ENCODE data around the gene COMMD9. TPM values are rescaled to one million over a fixed set of nuclear protein-coding genes. Genes with fewer than 3 reads are reported as not detected.
A peak's percentile ranks its signal among the peaks of the same experiment; 100 is the strongest.

The COMMD9 gene
- total RNA-seq, 1 donor from 2014 or later: 38.1 TPM

DNA sequence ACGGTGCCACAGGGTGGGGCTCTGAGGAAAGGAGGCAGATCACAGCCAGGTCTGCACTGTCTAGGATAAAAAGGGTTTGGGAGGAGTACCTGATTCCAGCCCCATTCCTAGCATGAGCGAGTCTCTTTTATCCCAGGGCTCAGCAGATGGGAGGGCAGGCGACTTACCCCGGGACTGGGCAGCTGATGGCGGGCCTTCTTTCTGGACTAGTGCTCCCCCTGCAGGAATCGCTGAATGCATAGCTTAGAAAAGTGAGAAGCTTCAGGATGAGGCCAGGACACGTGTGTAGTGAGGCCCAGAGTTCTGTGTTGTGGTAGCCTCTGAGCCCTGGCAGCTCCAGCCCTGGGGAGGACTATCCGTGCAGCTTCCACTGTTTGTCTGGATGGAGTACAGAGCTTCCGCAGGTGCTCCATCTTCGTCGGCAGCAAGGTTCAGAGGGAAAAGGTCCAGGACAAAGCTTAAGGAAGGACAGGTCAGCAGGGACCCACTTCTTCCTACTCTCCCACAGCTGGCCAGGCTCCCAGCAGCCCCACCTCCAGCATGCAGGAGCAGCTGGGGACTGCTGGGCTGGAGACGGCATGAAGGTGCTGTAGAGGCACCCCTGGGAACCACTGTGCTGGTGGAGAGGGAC is 30.4 kb downstream of the COMMD9 start:
- Histone ChIP-seq H3K9ac (ENCODE audit: low read depth in 1 of 3, low read length in 3 of 3) (peak overlapping the region in 1 of 3 donors; percentile 25), H3K27ac (ENCODE audit: low read depth, low read length) (no peak overlapping the region), H3K36me3 (ENCODE audit: control insufficient read depth in 3 of 3, insufficient read depth in 3 of 3, low read length in 3 of 3) (no peaks in the 10 kb centered on the region), H3K27me3 (ENCODE audit: control insufficient read depth in 3 of 3, insufficient read depth in 3 of 3, low read length in 3 of 3) (peaks cover 0 to 9% (median 5%) of the 10 kb centered on the region in 3 donors), H3K9me3 (ENCODE audit: control insufficient read depth in 3 of 3, low read length in 3 of 3) (peaks cover 0 to 3% (median 0%) of the 10 kb centered on the region in 3 donors), H3K4me1 (ENCODE audit: control insufficient read depth in 3 of 3, insufficient read depth in 3 of 3, low read length in 3 of 3) (peaks cover 0 to 7% (median 3%) of the 10 kb centered on the region in 3 donors), H3K4me3 (ENCODE audit: low read length in 3 of 3) (no peak overlapping the region)

DNA sequence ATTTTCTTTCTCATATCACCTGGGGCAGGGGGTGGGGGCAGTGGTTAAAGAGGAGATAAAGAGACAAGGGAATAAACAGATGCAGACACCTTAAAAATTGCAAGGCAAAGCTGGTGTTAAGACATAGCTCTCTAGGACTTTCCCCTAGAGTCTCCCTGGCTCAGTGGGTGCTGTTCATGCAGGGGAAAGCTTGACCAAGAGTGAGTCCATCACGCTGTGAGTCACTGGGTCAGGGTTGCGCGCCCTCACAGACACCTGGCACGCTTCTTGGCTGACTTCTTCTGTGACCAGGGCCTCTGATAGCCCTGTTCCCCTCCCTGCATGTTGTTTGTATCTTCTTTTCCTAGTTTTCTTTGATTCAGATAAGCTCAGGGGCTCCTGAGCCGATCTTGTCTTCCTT is 31.9 kb downstream of the COMMD9 start:
- no peak overlapping the region for H3K27ac ChIP-seq (ENCODE audit: low read depth, low read length)
- H3K4me1 ChIP-seq (ENCODE audit: control insufficient read depth in 3 of 3, insufficient read depth in 3 of 3, low read length in 3 of 3): peaks cover 0 to 7% (median 3%) of the 10 kb centered on the region in 3 donors
- H3K36me3 ChIP-seq (ENCODE audit: control insufficient read depth in 3 of 3, insufficient read depth in 3 of 3, low read length in 3 of 3): no peaks in the 10 kb centered on the region
- H3K27me3 ChIP-seq (ENCODE audit: control insufficient read depth in 3 of 3, insufficient read depth in 3 of 3, low read length in 3 of 3): peaks cover 0 to 9% (median 5%) of the 10 kb centered on the region in 3 donors
- H3K4me3 ChIP-seq (ENCODE audit: low read length in 3 of 3): no peak overlapping the region
- peaks cover 0 to 3% (median 0%) of the 10 kb centered on the region in 3 donors for H3K9me3 ChIP-seq (ENCODE audit: control insufficient read depth in 3 of 3, low read length in 3 of 3)
- H3K9ac ChIP-seq (ENCODE audit: low read depth in 1 of 3, low read length in 3 of 3): no peak overlapping the region

DNA sequence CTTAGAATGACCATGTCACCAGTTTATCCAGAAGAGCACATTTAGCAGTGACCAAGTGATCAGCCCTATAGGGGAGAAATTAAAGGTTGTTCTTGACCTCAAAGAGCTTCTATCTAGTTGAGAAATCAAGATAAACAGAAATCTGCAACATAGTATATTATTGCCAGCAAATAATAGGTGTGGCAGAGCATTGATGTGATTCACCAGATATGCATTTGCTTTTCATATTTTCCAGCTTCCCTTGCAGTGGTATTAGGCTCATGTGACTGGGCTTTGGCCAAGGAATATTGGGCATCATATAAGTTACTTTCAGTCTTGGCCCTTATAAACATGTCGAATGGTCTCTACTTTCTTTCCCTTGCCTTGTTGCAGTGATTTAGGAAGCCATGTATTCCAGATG is 34.5 kb downstream of the COMMD9 start:
- no peak overlapping the region for H3K9ac ChIP-seq (ENCODE audit: low read depth in 1 of 3, low read length in 3 of 3)
- H3K9me3 ChIP-seq (ENCODE audit: control insufficient read depth in 3 of 3, low read length in 3 of 3): peaks cover 3 to 6% (median 3%) of the 10 kb centered on the region in 3 donors

DNA sequence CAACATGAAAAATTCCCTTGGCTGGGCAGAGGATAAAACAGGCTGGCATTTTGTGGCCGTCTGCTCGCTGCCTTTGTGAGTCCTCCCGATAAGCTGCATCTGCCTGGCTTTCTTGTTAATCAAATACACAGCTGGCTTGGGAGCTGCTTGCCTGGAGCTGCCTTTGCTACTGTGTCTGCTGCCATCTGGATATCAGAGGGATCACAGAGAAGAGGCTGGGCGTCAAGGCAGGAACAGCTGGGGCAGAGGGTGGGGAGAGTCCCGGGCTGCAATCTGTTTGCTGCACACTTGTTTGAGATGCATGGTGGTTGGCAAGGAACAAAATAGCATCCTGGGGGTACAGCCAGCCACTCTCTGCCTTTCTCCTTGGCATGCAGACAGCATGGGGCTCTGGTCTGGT is 36.0 kb downstream of the COMMD9 start:
- H3K36me3 ChIP-seq (ENCODE audit: control insufficient read depth in 3 of 3, insufficient read depth in 3 of 3, low read length in 3 of 3): no peaks in the 10 kb centered on the region
- H3K27me3 ChIP-seq (ENCODE audit: control insufficient read depth in 3 of 3, insufficient read depth in 3 of 3, low read length in 3 of 3): peaks cover 0 to 4% (median 0%) of the 10 kb centered on the region in 3 donors
- H3K9ac ChIP-seq (ENCODE audit: low read depth in 1 of 3, low read length in 3 of 3): no peak overlapping the region
- peaks cover 3 to 6% (median 3%) of the 10 kb centered on the region in 3 donors for H3K9me3 ChIP-seq (ENCODE audit: control insufficient read depth in 3 of 3, low read length in 3 of 3)
- H3K4me1 ChIP-seq (ENCODE audit: control insufficient read depth in 3 of 3, insufficient read depth in 3 of 3, low read length in 3 of 3): no peaks in the 10 kb centered on the region
- H3K27ac ChIP-seq (ENCODE audit: low read depth, low read length): no peak overlapping the region
- no peak overlapping the region for H3K4me3 ChIP-seq (ENCODE audit: low read length in 3 of 3)

More for the DNA sequence above, 34.5 kb downstream of the COMMD9 start:
- Histone ChIP-seq H3K4me3 (ENCODE audit: low read length in 3 of 3) (no peak overlapping the region), H3K36me3 (ENCODE audit: control insufficient read depth in 3 of 3, insufficient read depth in 3 of 3, low read length in 3 of 3) (no peaks in the 10 kb centered on the region), H3K27me3 (ENCODE audit: control insufficient read depth in 3 of 3, insufficient read depth in 3 of 3, low read length in 3 of 3) (peaks cover 0 to 5% (median 0%) of the 10 kb centered on the region in 3 donors), H3K4me1 (ENCODE audit: control insufficient read depth in 3 of 3, insufficient read depth in 3 of 3, low read length in 3 of 3) (peaks cover 0 to 7% (median 3%) of the 10 kb centered on the region in 3 donors), H3K27ac (ENCODE audit: low read depth, low read length) (no peak overlapping the region)

DNA sequence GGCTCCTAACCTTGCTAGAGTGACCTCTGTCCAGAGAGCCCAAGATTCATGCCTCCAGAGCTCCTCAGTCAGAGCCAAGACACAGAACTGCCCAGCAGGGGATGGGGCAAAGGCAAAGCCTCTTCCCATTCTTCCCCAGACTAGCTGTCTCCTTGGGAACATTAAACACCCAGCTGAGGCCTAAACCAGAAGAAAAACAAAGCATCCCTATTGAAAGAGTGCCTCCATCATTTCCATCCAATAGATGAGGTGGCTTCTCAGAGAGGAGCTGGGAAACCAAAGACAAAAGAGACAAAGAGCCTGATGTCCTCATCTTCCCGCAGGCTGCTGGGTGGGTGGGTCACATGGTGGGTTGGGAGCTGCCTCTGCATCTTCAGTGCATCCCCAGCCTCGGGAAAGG is 37.4 kb downstream of the COMMD9 start:
- Histone ChIP-seq H3K36me3 (ENCODE audit: control insufficient read depth in 3 of 3, insufficient read depth in 3 of 3, low read length in 3 of 3) (no peaks in the 10 kb centered on the region), H3K9me3 (ENCODE audit: control insufficient read depth in 3 of 3, low read length in 3 of 3) (peaks cover 3 to 6% (median 3%) of the 10 kb centered on the region in 3 donors), H3K4me3 (ENCODE audit: low read length in 3 of 3) (no peak overlapping the region), H3K9ac (ENCODE audit: low read depth in 1 of 3, low read length in 3 of 3) (no peak overlapping the region), H3K27me3 (ENCODE audit: control insufficient read depth in 3 of 3, insufficient read depth in 3 of 3, low read length in 3 of 3) (no peaks in the 10 kb centered on the region), H3K27ac (ENCODE audit: low read depth, low read length) (no peak overlapping the region), H3K4me1 (ENCODE audit: control insufficient read depth in 3 of 3, insufficient read depth in 3 of 3, low read length in 3 of 3) (no peaks in the 10 kb centered on the region)

DNA sequence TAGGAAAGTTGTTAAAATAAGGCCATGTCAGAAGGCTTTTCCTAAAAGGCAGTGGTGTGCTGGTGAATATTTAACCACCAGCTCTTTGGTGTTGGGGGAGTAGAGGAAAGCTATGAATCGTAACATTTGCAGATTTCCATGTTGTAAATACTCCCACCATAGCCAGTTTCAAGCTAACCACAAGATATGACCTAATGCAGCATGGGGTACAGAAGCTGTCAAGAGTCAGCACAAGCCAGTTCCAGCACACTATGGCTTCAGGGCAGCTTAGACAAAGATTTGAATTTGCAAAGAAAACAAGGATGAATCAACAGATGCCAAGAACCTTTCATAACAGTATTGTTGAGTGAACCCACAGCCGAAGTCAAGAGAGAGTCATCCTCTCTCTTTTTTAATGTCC is 40.0 kb downstream of the COMMD9 start:
- Histone ChIP-seq H3K27me3 (ENCODE audit: control insufficient read depth in 3 of 3, insufficient read depth in 3 of 3, low read length in 3 of 3) (peaks cover 0 to 3% (median 0%) of the 10 kb centered on the region in 3 donors), H3K4me1 (ENCODE audit: control insufficient read depth in 3 of 3, insufficient read depth in 3 of 3, low read length in 3 of 3) (no peaks in the 10 kb centered on the region), H3K9me3 (ENCODE audit: control insufficient read depth in 3 of 3, low read length in 3 of 3) (peaks cover 0 to 6% (median 3%) of the 10 kb centered on the region in 3 donors), H3K36me3 (ENCODE audit: control insufficient read depth in 3 of 3, insufficient read depth in 3 of 3, low read length in 3 of 3) (no peaks in the 10 kb centered on the region), H3K9ac (ENCODE audit: low read depth in 1 of 3, low read length in 3 of 3) (no peak overlapping the region), H3K27ac (ENCODE audit: low read depth, low read length) (no peak overlapping the region), H3K4me3 (ENCODE audit: low read length in 3 of 3) (no peak overlapping the region)

DNA sequence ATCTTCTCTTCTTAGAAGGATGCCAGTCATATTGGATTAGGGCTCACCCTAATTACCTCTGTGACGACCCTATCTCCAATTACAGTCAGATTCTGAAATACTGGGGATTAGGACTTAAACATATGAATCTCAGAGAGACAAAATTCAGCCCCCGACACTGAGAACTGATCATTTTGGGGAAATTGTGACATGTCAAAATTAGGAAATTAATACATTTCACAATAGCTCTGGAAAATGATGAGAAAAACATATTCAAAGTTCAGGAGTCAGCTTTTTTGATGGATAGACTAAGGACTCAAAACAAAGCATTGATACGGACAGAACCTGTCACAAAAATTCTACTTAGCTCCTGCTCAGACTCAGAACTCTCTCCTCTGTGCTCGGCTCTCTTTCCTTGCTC is 40.8 kb downstream of the COMMD9 start:
- Histone ChIP-seq H3K9me3 (ENCODE audit: control insufficient read depth in 3 of 3, low read length in 3 of 3) (peaks cover 0 to 6% (median 3%) of the 10 kb centered on the region in 3 donors), H3K36me3 (ENCODE audit: control insufficient read depth in 3 of 3, insufficient read depth in 3 of 3, low read length in 3 of 3) (no peaks in the 10 kb centered on the region), H3K9ac (ENCODE audit: low read depth in 1 of 3, low read length in 3 of 3) (no peak overlapping the region), H3K4me3 (ENCODE audit: low read length in 3 of 3) (no peak overlapping the region), H3K4me1 (ENCODE audit: control insufficient read depth in 3 of 3, insufficient read depth in 3 of 3, low read length in 3 of 3) (no peaks in the 10 kb centered on the region), H3K27me3 (ENCODE audit: control insufficient read depth in 3 of 3, insufficient read depth in 3 of 3, low read length in 3 of 3) (peaks cover 0 to 3% (median 0%) of the 10 kb centered on the region in 3 donors), H3K27ac (ENCODE audit: low read depth, low read length) (no peak overlapping the region)

DNA sequence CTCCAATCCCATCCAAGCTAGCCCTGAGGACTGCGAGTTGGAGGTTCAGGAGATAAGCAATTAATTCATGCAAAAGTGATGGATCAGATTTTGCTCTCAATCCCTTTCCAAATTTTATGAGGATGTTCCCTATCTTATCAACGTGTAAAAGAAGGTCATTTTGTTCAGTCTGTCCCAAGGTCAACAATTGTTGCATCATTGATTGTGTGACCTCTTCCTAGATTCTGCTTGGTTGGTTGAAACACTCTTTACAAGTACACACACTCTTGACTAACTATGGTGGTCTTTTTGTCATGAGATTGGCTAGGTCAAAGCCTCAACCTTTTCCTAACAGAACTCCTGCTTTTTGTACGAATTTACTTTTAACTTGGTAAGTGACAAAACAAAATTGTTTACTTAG is 41.7 kb downstream of the COMMD9 start:
- no peak overlapping the region for H3K9ac ChIP-seq (ENCODE audit: low read depth in 1 of 3, low read length in 3 of 3)
- H3K4me1 ChIP-seq (ENCODE audit: control insufficient read depth in 3 of 3, insufficient read depth in 3 of 3, low read length in 3 of 3): no peaks in the 10 kb centered on the region
- no peak overlapping the region for H3K27ac ChIP-seq (ENCODE audit: low read depth, low read length)
- peaks cover 0 to 3% (median 0%) of the 10 kb centered on the region in 3 donors for H3K27me3 ChIP-seq (ENCODE audit: control insufficient read depth in 3 of 3, insufficient read depth in 3 of 3, low read length in 3 of 3)
- no peaks in the 10 kb centered on the region for H3K36me3 ChIP-seq (ENCODE audit: control insufficient read depth in 3 of 3, insufficient read depth in 3 of 3, low read length in 3 of 3)
- no peak overlapping the region for H3K4me3 ChIP-seq (ENCODE audit: low read length in 3 of 3)
- H3K9me3 ChIP-seq (ENCODE audit: control insufficient read depth in 3 of 3, low read length in 3 of 3): peaks cover 0 to 6% (median 3%) of the 10 kb centered on the region in 3 donors

DNA sequence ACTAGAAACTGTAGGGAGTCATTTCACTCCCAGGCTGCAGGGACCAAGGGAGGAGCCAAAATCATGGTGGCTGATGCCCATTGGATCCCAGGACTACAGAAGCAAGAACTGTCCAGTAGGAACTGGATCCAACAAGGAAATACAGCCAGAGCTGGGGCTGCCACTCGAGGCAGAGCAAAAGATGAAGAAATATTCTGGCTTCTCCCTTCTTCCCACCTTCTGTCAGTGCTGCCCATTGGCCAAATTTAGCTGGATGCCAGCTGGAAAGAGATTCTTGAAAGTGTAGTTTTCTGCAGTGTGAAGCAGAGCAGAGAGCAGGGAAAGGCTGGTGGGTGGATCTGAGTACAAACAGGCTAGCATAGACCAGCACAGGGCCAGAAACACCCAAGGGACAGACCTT is 45.6 kb downstream of the COMMD9 start:
- Histone ChIP-seq H3K27ac (ENCODE audit: low read depth, low read length) (no peak overlapping the region), H3K4me1 (ENCODE audit: control insufficient read depth in 3 of 3, insufficient read depth in 3 of 3, low read length in 3 of 3) (no peaks in the 10 kb centered on the region), H3K9ac (ENCODE audit: low read depth in 1 of 3, low read length in 3 of 3) (no peak overlapping the region), H3K9me3 (ENCODE audit: control insufficient read depth in 3 of 3, low read length in 3 of 3) (no peaks in the 10 kb centered on the region), H3K27me3 (ENCODE audit: control insufficient read depth in 3 of 3, insufficient read depth in 3 of 3, low read length in 3 of 3) (peaks cover 0 to 3% (median 0%) of the 10 kb centered on the region in 3 donors), H3K4me3 (ENCODE audit: low read length in 3 of 3) (no peak overlapping the region), H3K36me3 (ENCODE audit: control insufficient read depth in 3 of 3, insufficient read depth in 3 of 3, low read length in 3 of 3) (no peaks in the 10 kb centered on the region)

DNA sequence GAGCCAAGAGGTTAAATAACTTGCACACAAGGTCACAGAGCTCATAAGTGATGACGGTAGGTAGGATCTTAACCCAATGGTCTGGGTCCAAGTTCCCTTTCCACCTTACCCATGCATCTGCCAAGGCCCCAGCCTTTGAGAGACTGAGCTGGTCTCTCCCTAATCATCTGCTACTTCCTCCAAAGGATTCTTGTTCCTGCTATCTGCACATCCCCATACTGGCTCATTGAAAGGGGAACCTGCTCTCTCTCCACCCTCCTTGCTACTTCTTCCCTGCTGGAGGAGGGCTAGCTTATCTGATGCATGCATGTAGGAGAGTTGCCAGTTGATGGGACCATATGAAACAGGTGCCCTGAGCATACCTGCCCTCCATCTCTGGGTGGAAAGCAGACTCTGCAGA is 47.7 kb downstream of the COMMD9 start:
- H3K9me3 ChIP-seq (ENCODE audit: control insufficient read depth in 3 of 3, low read length in 3 of 3): no peaks in the 10 kb centered on the region
- H3K27ac ChIP-seq (ENCODE audit: low read depth, low read length): no peak overlapping the region
- no peaks in the 10 kb centered on the region for H3K4me1 ChIP-seq (ENCODE audit: control insufficient read depth in 3 of 3, insufficient read depth in 3 of 3, low read length in 3 of 3)
- no peak overlapping the region for H3K9ac ChIP-seq (ENCODE audit: low read depth in 1 of 3, low read length in 3 of 3)
- peaks cover 0 to 2% (median 0%) of the 10 kb centered on the region in 3 donors for H3K27me3 ChIP-seq (ENCODE audit: control insufficient read depth in 3 of 3, insufficient read depth in 3 of 3, low read length in 3 of 3)
- H3K4me3 ChIP-seq (ENCODE audit: low read length in 3 of 3): no peak overlapping the region
- H3K36me3 ChIP-seq (ENCODE audit: control insufficient read depth in 3 of 3, insufficient read depth in 3 of 3, low read length in 3 of 3): no peaks in the 10 kb centered on the region
